Hepatocyte (in vitro differentiated cells): Measurements from ENCODE around the gene PPIP5K1. TPM values are rescaled to one million over a fixed set of nuclear protein-coding genes. Genes with fewer than 3 reads are reported as not detected.

Experiments
- DNase-seq: peaks from one replicate; pipeline ENCODE4 v3.0.0-alpha.2; 2016; ENCODE audit warnings: low spot score
- H2AFZ ChIP-seq: fragments of 200-600 bp; sonication (generic); 2 replicates; pipeline ENCODE4 v1.6.0; 2016; ENCODE audit warnings: antibody characterized with exemption, mild to moderate bottlenecking
- H3K27ac ChIP-seq: fragments of 200-600 bp; sonication (generic); 2 replicates; pipeline ENCODE4 v1.5.1; 2016; ENCODE audit warnings: mild to moderate bottlenecking
- H3K27me3 ChIP-seq: fragments of 200-600 bp; sonication (generic); 2 replicates; pipeline ENCODE4 v1.6.1; 2016
- H3K36me3 ChIP-seq: fragments of 200-600 bp; sonication (generic); replicated peaks from 2 replicates; pipeline ENCODE4 v1.5.1; 2016; ENCODE audit warnings: low read depth; ENCODE audit not compliant: insufficient read depth
- H3K4me1 ChIP-seq: fragments of 200-600 bp; sonication (generic); 2 replicates; pipeline ENCODE4 v1.5.1; 2016; ENCODE audit warnings: mild to moderate bottlenecking, moderate library complexity; ENCODE audit not compliant: insufficient read depth
- H3K4me2 ChIP-seq: fragments of 200-600 bp; sonication (generic); 2 replicates; pipeline ENCODE4 v1.6.0; 2016
- H3K4me3 ChIP-seq: fragments of 200-600 bp; sonication (generic); 2 replicates; pipeline ENCODE4 v1.5.1; 2016; ENCODE audit warnings: mild to moderate bottlenecking
- H3K79me2 ChIP-seq: fragments of 200-600 bp; sonication (generic); 2 replicates; pipeline ENCODE4 v1.6.0; 2017; ENCODE audit warnings: mild to moderate bottlenecking
- H3K9me2 ChIP-seq: fragments of 200-600 bp; sonication (generic); replicated peaks from 2 replicates; pipeline ENCODE4 v1.6.0; 2017; ENCODE audit warnings: mild to moderate bottlenecking; ENCODE audit not compliant: insufficient read depth
- H3K9me3 ChIP-seq: fragments of 200-600 bp; sonication (generic); 2 replicates; pipeline ENCODE4 v1.5.1; 2016; ENCODE audit warnings: low read depth, mild to moderate bottlenecking
- H4K20me1 ChIP-seq: fragments of 200-600 bp; sonication (generic); 2 replicates; pipeline ENCODE4 v1.6.0; 2016; ENCODE audit warnings: mild to moderate bottlenecking; ENCODE audit not compliant: insufficient read depth, poor library complexity, severe bottlenecking
- EZH2 ChIP-seq: fragments of 200-600 bp; sonication (generic); IDR thresholded peaks from 2 replicates; pipeline ENCODE4 v1.6.1; 2016; ENCODE audit warnings: antibody characterized with exemption, mild to moderate bottlenecking, borderline replicate concordance
- EZH2phosphoT487 ChIP-seq: fragments of 200-600 bp; sonication (generic); IDR thresholded peaks from one replicate; pipeline ENCODE4 v1.6.1; 2018; ENCODE audit warnings: antibody characterized with exemption, mild to moderate bottlenecking, low read depth, moderate library complexity; ENCODE audit not compliant: unreplicated experiment, severe bottlenecking
- WGBS: methylation state at CpG from one replicate; pipeline ENCODE4 v1.1.6; 2016; ENCODE audit warnings: low lambda C conversion rate; ENCODE audit errors: missing lambda C conversion rate; 5-methylcytosine and 5-hydroxymethylcytosine counted together
- polyA plus RNA-seq: library from polyadenylated mRNA; unstranded; fragments of >200 nt; fragmentation: Nextera tagmentation; extraction: Ambion mirVana; gene quantifications from 2 replicates; pipeline ENCODE4 v1.2.1, GENCODE V29; 2016
- total RNA-seq: library from RNA; depleted of rRNA; stranded (reverse); fragments of >200 nt; gene quantifications from 2 replicates; pipeline ENCODE4 v1.2.3, GENCODE V29; 2014
- TF ChIP-seq, protein P1 (sequence below): fragments of 200-600 bp; sonication (generic); IDR thresholded peaks from 2 replicates; pipeline ENCODE4 v1.5.1; 2016; ENCODE audit warnings: antibody characterized with exemption, mild to moderate bottlenecking; ENCODE audit not compliant: poor library complexity

Gene PPIP5K1
- total and polyA plus RNA-seq, 2 experiments from 2014 or later = 6.5 to 20.8 TPM

DNA sequence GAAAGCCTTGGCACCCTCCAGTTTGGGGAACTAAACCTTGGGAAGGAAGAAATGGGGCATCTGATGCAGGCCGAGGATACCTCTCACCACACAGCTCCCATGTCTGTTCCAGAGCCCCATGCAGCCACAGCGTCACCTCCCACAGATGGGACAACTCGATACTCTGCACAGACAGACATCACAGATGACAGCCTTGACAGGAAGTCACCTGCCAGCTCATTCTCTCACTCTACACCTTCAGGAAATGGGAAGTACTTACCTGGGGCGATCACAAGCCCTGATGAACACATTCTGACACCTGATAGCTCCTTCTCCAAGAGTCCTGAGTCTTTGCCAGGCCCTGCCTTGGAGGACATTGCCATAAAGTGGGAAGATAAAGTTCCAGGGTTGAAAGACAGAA lies 64.9 kb downstream of the PPIP5K1 start:
- H3K36me3 ChIP-seq = no peaks in the 10 kb centered on the region
- no peaks in the 10 kb centered on the region for H3K4me1 ChIP-seq
- DNase-seq = no peak
- H3K4me3 ChIP-seq = no peak overlapping the region
- H4K20me1 ChIP-seq = no peaks in the 10 kb centered on the region
- H3K9me2 ChIP-seq = no peaks in the 10 kb centered on the region
- no peak overlapping the region for H2AFZ ChIP-seq
- H3K27me3 ChIP-seq = no peaks in the 10 kb centered on the region
- WGBS = 94% methylated on average over 4 of the region's 4 CpGs
- H3K27ac ChIP-seq = no peak overlapping the region
- no peaks in the 10 kb centered on the region for H3K9me3 ChIP-seq
- TF ChIP-seq EZH2 (no peak), EZH2phosphoT487 (no peak)
- TF ChIP-seq, protein P1, sequence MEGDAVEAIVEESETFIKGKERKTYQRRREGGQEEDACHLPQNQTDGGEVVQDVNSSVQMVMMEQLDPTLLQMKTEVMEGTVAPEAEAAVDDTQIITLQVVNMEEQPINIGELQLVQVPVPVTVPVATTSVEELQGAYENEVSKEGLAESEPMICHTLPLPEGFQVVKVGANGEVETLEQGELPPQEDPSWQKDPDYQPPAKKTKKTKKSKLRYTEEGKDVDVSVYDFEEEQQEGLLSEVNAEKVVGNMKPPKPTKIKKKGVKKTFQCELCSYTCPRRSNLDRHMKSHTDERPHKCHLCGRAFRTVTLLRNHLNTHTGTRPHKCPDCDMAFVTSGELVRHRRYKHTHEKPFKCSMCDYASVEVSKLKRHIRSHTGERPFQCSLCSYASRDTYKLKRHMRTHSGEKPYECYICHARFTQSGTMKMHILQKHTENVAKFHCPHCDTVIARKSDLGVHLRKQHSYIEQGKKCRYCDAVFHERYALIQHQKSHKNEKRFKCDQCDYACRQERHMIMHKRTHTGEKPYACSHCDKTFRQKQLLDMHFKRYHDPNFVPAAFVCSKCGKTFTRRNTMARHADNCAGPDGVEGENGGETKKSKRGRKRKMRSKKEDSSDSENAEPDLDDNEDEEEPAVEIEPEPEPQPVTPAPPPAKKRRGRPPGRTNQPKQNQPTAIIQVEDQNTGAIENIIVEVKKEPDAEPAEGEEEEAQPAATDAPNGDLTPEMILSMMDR = no peak
- no peaks in the 10 kb centered on the region for H3K79me2 ChIP-seq
- no peak overlapping the region for H3K4me2 ChIP-seq

GRCh38 chr15:43524254-43524845 lies 65.7 kb downstream of the PPIP5K1 start:
- H4K20me1 ChIP-seq = no peaks in the 10 kb centered on the region
- no peaks in the 10 kb centered on the region for H3K9me2 ChIP-seq
- no peak overlapping the region for H3K4me3 ChIP-seq
- 90% methylated on average over 4 of the region's 4 CpGs for WGBS
- TF ChIP-seq EZH2phosphoT487 = no peak
- no peak for TF ChIP-seq EZH2
- TF ChIP-seq, protein P1 = no peak
- H3K27me3 ChIP-seq = no peaks in the 10 kb centered on the region
- no peak overlapping the region for H3K27ac ChIP-seq
- no peak for DNase-seq
- H3K36me3 ChIP-seq = no peaks in the 10 kb centered on the region
- H3K79me2 ChIP-seq = no peaks in the 10 kb centered on the region
- H3K9me3 ChIP-seq = no peaks in the 10 kb centered on the region
- H3K4me1 ChIP-seq = no peaks in the 10 kb centered on the region
- H3K4me2 ChIP-seq = no peak overlapping the region
- no peak overlapping the region for H2AFZ ChIP-seq

DNA sequence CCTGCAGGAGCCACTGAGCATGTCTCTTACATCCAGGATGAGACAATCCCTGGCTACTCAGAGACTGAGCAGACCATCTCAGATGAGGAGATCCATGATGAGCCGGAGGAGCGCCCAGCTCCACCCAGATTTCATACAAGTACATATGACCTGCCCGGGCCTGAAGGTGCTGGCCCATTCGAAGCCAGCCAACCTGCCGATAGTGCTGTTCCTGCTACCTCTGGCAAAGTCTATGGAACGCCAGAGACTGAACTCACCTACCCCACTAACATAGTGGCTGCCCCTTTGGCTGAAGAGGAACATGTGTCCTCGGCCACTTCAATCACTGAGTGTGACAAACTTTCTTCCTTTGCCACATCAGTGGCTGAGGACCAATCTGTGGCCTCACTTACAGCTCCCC lies 66.4 kb downstream of the PPIP5K1 start:
- no peak for DNase-seq
- no peak overlapping the region for H2AFZ ChIP-seq
- 91% methylated on average over 7 of the region's 7 CpGs for WGBS
- H3K9me2 ChIP-seq = no peaks in the 10 kb centered on the region
- no peak overlapping the region for H3K4me2 ChIP-seq
- H3K27me3 ChIP-seq = no peaks in the 10 kb centered on the region
- TF ChIP-seq EZH2 (no peak), EZH2phosphoT487 (no peak)
- TF ChIP-seq, protein P1 = no peak
- no peak overlapping the region for H3K4me3 ChIP-seq
- peaks cover 3% of the 10 kb centered on the region for H3K4me1 ChIP-seq
- H3K27ac ChIP-seq = no peak overlapping the region
- no peaks in the 10 kb centered on the region for H3K36me3 ChIP-seq
- H4K20me1 ChIP-seq = no peaks in the 10 kb centered on the region
- H3K9me3 ChIP-seq = no peaks in the 10 kb centered on the region
- no peaks in the 10 kb centered on the region for H3K79me2 ChIP-seq

- WGBS = 89% methylated on average over 9 of the region's 9 CpGs
- Histone ChIP-seq H3K36me3 (no peaks in the 10 kb centered on the region), H3K79me2 (no peaks in the 10 kb centered on the region), H3K9me2 (no peaks in the 10 kb centered on the region), H3K4me3 (no peak overlapping the region), H3K4me2 (no peak overlapping the region), H2AFZ (no peak overlapping the region), H4K20me1 (no peaks in the 10 kb centered on the region), H3K27ac (no peak overlapping the region), H3K27me3 (no peaks in the 10 kb centered on the region), H3K9me3 (no peaks in the 10 kb centered on the region), H3K4me1 (peaks cover 14% of the 10 kb centered on the region)
- TF ChIP-seq, protein P1 = no peak
- TF ChIP-seq EZH2 (no peak), EZH2phosphoT487 (no peak)
- no peak for DNase-seq
Observed at GRCh38 chr15:43522247-43522646, 67.8 kb downstream of the PPIP5K1 start.
